ENCODE data around the gene PQBP1. TPM values are rescaled to one million over a fixed set of nuclear protein-coding genes. Genes with fewer than 3 reads are reported as not detected.

The PQBP1 gene
- polyA plus RNA-seq, 4 donors, result 72.7 to 85.3 (median 77.8) TPM

GRCh38 chrX:48901069-48901468 lies 3.3 kb downstream of the PQBP1 start:
- DNase-seq (ENCODE audit: low read depth in 4 of 4, low spot score in 3 of 4), result no peak

GRCh38 chrX:48902135-48902534 lies 4.4 kb downstream of the PQBP1 start:
- no peak for DNase-seq (ENCODE audit: low read depth in 4 of 4, low spot score in 3 of 4)

GRCh38 chrX:48902776-48903175 lies 5.0 kb downstream of the PQBP1 start:
- DNase-seq (ENCODE audit: low read depth in 4 of 4, low spot score in 3 of 4), result no peak

GRCh38 chrX:48903290-48903689 lies 5.6 kb downstream of the PQBP1 start:
- DNase-seq (ENCODE audit: low read depth in 4 of 4, low spot score in 3 of 4), result no peak

- no peak for DNase-seq (ENCODE audit: low read depth in 4 of 4, low spot score in 3 of 4)
Measured at GRCh38 chrX:48904180-48904579, 6.5 kb downstream of the PQBP1 start.

GRCh38 chrX:48904626-48905025 lies 6.9 kb downstream of the PQBP1 start:
- no peak for DNase-seq (ENCODE audit: low read depth in 4 of 4, low spot score in 3 of 4)

GRCh38 chrX:48905090-48905790 lies 7.5 kb downstream of the PQBP1 start:
- no peak for DNase-seq (ENCODE audit: low read depth in 4 of 4, low spot score in 3 of 4)

- no peak for DNase-seq (ENCODE audit: low read depth in 4 of 4, low spot score in 3 of 4)
Measured at GRCh38 chrX:48908600-48908999, 10.9 kb downstream of the PQBP1 start.

- no peak for DNase-seq (ENCODE audit: low read depth in 4 of 4, low spot score in 3 of 4)
Measured at GRCh38 chrX:48909703-48910294, 12.1 kb downstream of the PQBP1 start.

GRCh38 chrX:48910926-48911411 lies 13.2 kb downstream of the PQBP1 start:
- no peak for DNase-seq (ENCODE audit: low read depth in 4 of 4, low spot score in 3 of 4)

- DNase-seq (ENCODE audit: low read depth in 4 of 4, low spot score in 3 of 4), result peak in 1 of 4 donors; percentile 52
Measured at GRCh38 chrX:48911412-48912182, 13.9 kb downstream of the PQBP1 start, which contains the start of gene SLC35A2. Gene SLC35A2, minus strand, starts transcription at chrX:48911646. Its CDS starts 10 bp downstream, at chrX:48911636.

- DNase-seq (ENCODE audit: low read depth in 4 of 4, low spot score in 3 of 4), result no peak
Measured at GRCh38 chrX:48913605-48914366, 16.1 kb downstream of the PQBP1 start.

GRCh38 chrX:48914593-48915493 lies 17.1 kb downstream of the PQBP1 start:
- DNase-seq (ENCODE audit: low read depth in 4 of 4, low spot score in 3 of 4), result no peak

GRCh38 chrX:48917139-48918001 lies 19.6 kb downstream of the PQBP1 start:
- DNase-seq (ENCODE audit: low read depth in 4 of 4, low spot score in 3 of 4), result peak in 2 of 4 donors; percentile 73 to 74

GRCh38 chrX:48918301-48918642 lies 20.5 kb downstream of the PQBP1 start:
- DNase-seq (ENCODE audit: low read depth in 4 of 4, low spot score in 3 of 4), result no peak

- DNase-seq (ENCODE audit: low read depth in 4 of 4, low spot score in 3 of 4), result peak in 2 of 4 donors; percentile 53 to 76
Measured at GRCh38 chrX:48918643-48919340, 21.1 kb downstream of the PQBP1 start, which contains the start of gene PIM2. Gene PIM2, minus strand, starts transcription at chrX:48919024. Its CDS starts 190 bp downstream, at chrX:48918834.

- no peak for DNase-seq (ENCODE audit: low read depth in 4 of 4, low spot score in 3 of 4)
Measured at GRCh38 chrX:48919360-48919841, 21.7 kb downstream of the PQBP1 start.
